Coronary artery (tissue), 2 donors: ENCODE data around the gene CMC2.

Experiments
- DNase-seq: peaks from one replicate; pipeline ENCODE4 v3.0.0-alpha.2; 2017; ENCODE audit warnings: low spot score
- H3K27ac ChIP-seq, 2 donors: fragments of 200-600 bp; sonication (generic); one replicate each; pipeline ENCODE4 v1.5.1; 2016 to 2019
- H3K4me3 ChIP-seq: fragments of 200-600 bp; sonication (generic); 2 replicates; pipeline ENCODE4 v1.5.1; 2016; ENCODE audit warnings: mild to moderate bottlenecking, moderate library complexity
- CTCF ChIP-seq: fragments of 200-600 bp; sonication (generic); IDR thresholded peaks from one replicate; pipeline ENCODE4 v1.5.1; 2019; ENCODE audit warnings: antibody characterized with exemption

The CMC2 gene

GRCh38 chr16:80968386-80969113 lies 38.1 kb downstream of the CMC2 start:
- no peak for TF ChIP-seq CTCF
- DNase-seq = no peak
- Histone ChIP-seq H3K4me3 (no peak overlapping the region), H3K27ac (no peak overlapping the region)

- no peak overlapping the region for H3K4me3 ChIP-seq
- no peak for TF ChIP-seq CTCF
These were observed 40.1 kb downstream of the CMC2 start for GRCh38 chr16:80966617-80967016.

GRCh38 chr16:80964351-80964750 lies 42.3 kb downstream of the CMC2 start:
- no peak overlapping the region for H3K4me3 ChIP-seq
- no peak for DNase-seq

More at GRCh38 chr16:80966617-80967016, 40.1 kb downstream of the CMC2 start:
- DNase-seq = no peak
- H3K27ac ChIP-seq = no peak overlapping the region

GRCh38 chr16:80962879-80963278 lies 43.8 kb downstream of the CMC2 start:
- H3K4me3 ChIP-seq = no peak overlapping the region
- no peak overlapping the region for H3K27ac ChIP-seq
- no peak for TF ChIP-seq CTCF
- no peak for DNase-seq

More at GRCh38 chr16:80964351-80964750, 42.3 kb downstream of the CMC2 start:
- no peak for TF ChIP-seq CTCF
- no peak overlapping the region for H3K27ac ChIP-seq

GRCh38 chr16:80958284-80958683 lies 48.4 kb downstream of the CMC2 start:
- H3K27ac ChIP-seq = no peak overlapping the region
- DNase-seq = no peak
- TF ChIP-seq CTCF = no peak
- no peak overlapping the region for H3K4me3 ChIP-seq

GRCh38 chr16:80954985-80955384 lies 51.7 kb downstream of the CMC2 start:
- Histone ChIP-seq H3K4me3 (no peak overlapping the region), H3K27ac (no peak overlapping the region)
- DNase-seq = no peak
- TF ChIP-seq CTCF = no peak

- no peak for DNase-seq
- Histone ChIP-seq H3K27ac (no peak overlapping the region), H3K4me3 (no peak overlapping the region)
- TF ChIP-seq CTCF = peak; percentile 41
These were observed 57.7 kb downstream of the CMC2 start for GRCh38 chr16:80948886-80949493.
